ENCODE results near the gene HMOX2.

The HMOX2 gene

GRCh38 chr16:4534151-4534790 is 58.1 kb downstream of the HMOX2 start:
- no peak overlapping the region for H3K9ac ChIP-seq (ENCODE audit: low read depth in 1 of 2, low read length in 2 of 2)
- no peaks in the 10 kb centered on the region for H3K27me3 ChIP-seq (ENCODE audit: control insufficient read depth in 2 of 2, insufficient read depth in 2 of 2, low read length in 2 of 2)
- H3K36me3 ChIP-seq (ENCODE audit: control insufficient read depth in 2 of 2, insufficient read depth in 2 of 2, low read length in 2 of 2), result no peaks in the 10 kb centered on the region
- no peak overlapping the region for H3K4me3 ChIP-seq (ENCODE audit: low read length in 2 of 2)
- H3K27ac ChIP-seq (ENCODE audit: low read depth in 2 of 2, low read length in 2 of 2), result no peak overlapping the region
- H3K4me1 ChIP-seq (ENCODE audit: control insufficient read depth in 2 of 2, insufficient read depth in 2 of 2, low read length in 2 of 2), result peaks cover 7 to 10% of the 10 kb centered on the region in 2 donors
- no peaks in the 10 kb centered on the region for H3K9me3 ChIP-seq (ENCODE audit: control insufficient read depth in 2 of 2, low read length in 2 of 2)

DNA sequence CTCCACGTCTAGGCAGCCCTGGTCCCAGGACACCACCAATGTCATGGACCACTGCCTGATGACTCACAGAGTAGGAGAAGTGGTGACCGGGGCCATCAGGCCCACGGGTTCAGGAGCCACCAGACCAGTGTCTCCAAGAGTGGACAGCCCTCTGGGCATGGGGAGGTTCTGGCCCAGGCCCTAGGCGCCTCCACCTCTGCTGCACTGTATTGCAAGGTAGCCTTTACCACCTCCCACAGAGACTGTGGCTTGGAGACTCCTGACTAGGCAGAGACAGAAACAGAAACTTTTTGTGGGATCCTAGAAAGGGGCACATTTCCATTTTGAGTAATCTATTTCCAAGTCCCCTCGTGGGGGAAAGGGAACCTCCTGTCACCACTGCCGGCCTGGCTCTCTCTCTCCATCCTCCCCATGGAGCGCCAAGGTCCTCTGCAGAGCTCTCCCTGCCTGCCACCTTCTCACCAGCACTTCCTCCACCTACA is 59.5 kb downstream of the HMOX2 start:
- Histone ChIP-seq H3K36me3 (ENCODE audit: control insufficient read depth in 2 of 2, insufficient read depth in 2 of 2, low read length in 2 of 2) (no peaks in the 10 kb centered on the region), H3K4me1 (ENCODE audit: control insufficient read depth in 2 of 2, insufficient read depth in 2 of 2, low read length in 2 of 2) (peaks cover 6 to 10% of the 10 kb centered on the region in 2 donors), H3K27me3 (ENCODE audit: control insufficient read depth in 2 of 2, insufficient read depth in 2 of 2, low read length in 2 of 2) (no peaks in the 10 kb centered on the region), H3K9ac (ENCODE audit: low read depth in 1 of 2, low read length in 2 of 2) (no peak overlapping the region), H3K27ac (ENCODE audit: low read depth in 2 of 2, low read length in 2 of 2) (no peak overlapping the region), H3K4me3 (ENCODE audit: low read length in 2 of 2) (no peak overlapping the region), H3K9me3 (ENCODE audit: control insufficient read depth in 2 of 2, low read length in 2 of 2) (peaks cover 0 to 3% of the 10 kb centered on the region in 2 donors)

GRCh38 chr16:4536391-4537106 is 60.4 kb downstream of the HMOX2 start:
- Histone ChIP-seq H3K27ac (ENCODE audit: low read depth in 2 of 2, low read length in 2 of 2) (no peak overlapping the region), H3K27me3 (ENCODE audit: control insufficient read depth in 2 of 2, insufficient read depth in 2 of 2, low read length in 2 of 2) (no peaks in the 10 kb centered on the region), H3K9me3 (ENCODE audit: control insufficient read depth in 2 of 2, low read length in 2 of 2) (peaks cover 0 to 3% of the 10 kb centered on the region in 2 donors), H3K36me3 (ENCODE audit: control insufficient read depth in 2 of 2, insufficient read depth in 2 of 2, low read length in 2 of 2) (no peaks in the 10 kb centered on the region), H3K4me1 (ENCODE audit: control insufficient read depth in 2 of 2, insufficient read depth in 2 of 2, low read length in 2 of 2) (peaks cover 6 to 10% of the 10 kb centered on the region in 2 donors), H3K4me3 (ENCODE audit: low read length in 2 of 2) (no peak overlapping the region), H3K9ac (ENCODE audit: low read depth in 1 of 2, low read length in 2 of 2) (no peak overlapping the region)

- H3K27me3 ChIP-seq (ENCODE audit: control insufficient read depth in 2 of 2, insufficient read depth in 2 of 2, low read length in 2 of 2), result no peaks in the 10 kb centered on the region
- H3K4me3 ChIP-seq (ENCODE audit: low read length in 2 of 2), result peak overlapping the region; percentile 61 to 80
- no peaks in the 10 kb centered on the region for H3K36me3 ChIP-seq (ENCODE audit: control insufficient read depth in 2 of 2, insufficient read depth in 2 of 2, low read length in 2 of 2)
- peaks cover 0 to 3% of the 10 kb centered on the region in 2 donors for H3K9me3 ChIP-seq (ENCODE audit: control insufficient read depth in 2 of 2, low read length in 2 of 2)
- peaks cover 6 to 10% of the 10 kb centered on the region in 2 donors for H3K4me1 ChIP-seq (ENCODE audit: control insufficient read depth in 2 of 2, insufficient read depth in 2 of 2, low read length in 2 of 2)
- H3K27ac ChIP-seq (ENCODE audit: low read depth in 2 of 2, low read length in 2 of 2), result peak overlapping the region; percentile 40 to 90
- H3K9ac ChIP-seq (ENCODE audit: low read depth in 1 of 2, low read length in 2 of 2), result peak overlapping the region; percentile 24 to 79
Observed at GRCh38 chr16:4537376-4538343, 61.5 kb downstream of the HMOX2 start.

GRCh38 chr16:4538350-4539235 is 62.4 kb downstream of the HMOX2 start, which contains the start of gene CDIP1:
CDIP1 (minus strand) TSS chr16:4538773; CDS start chr16:4514130, 24,643 bp downstream.
- H3K27me3 ChIP-seq (ENCODE audit: control insufficient read depth in 2 of 2, insufficient read depth in 2 of 2, low read length in 2 of 2), result no peaks in the 10 kb centered on the region
- peaks cover 0 to 3% of the 10 kb centered on the region in 2 donors for H3K9me3 ChIP-seq (ENCODE audit: control insufficient read depth in 2 of 2, low read length in 2 of 2)
- H3K9ac ChIP-seq (ENCODE audit: low read depth in 1 of 2, low read length in 2 of 2), result peak within 1 kb of the TSS; percentile 65 to 79
- H3K36me3 ChIP-seq (ENCODE audit: control insufficient read depth in 2 of 2, insufficient read depth in 2 of 2, low read length in 2 of 2), result no peaks in the 10 kb centered on the region
- H3K4me1 ChIP-seq (ENCODE audit: control insufficient read depth in 2 of 2, insufficient read depth in 2 of 2, low read length in 2 of 2), result peaks cover 6 to 10% of the 10 kb centered on the region in 2 donors
- H3K4me3 ChIP-seq (ENCODE audit: low read length in 2 of 2), result peak within 1 kb of the TSS; percentile 71 to 80
- peak within 1 kb of the TSS; percentile 88 to 90 for H3K27ac ChIP-seq (ENCODE audit: low read depth in 2 of 2, low read length in 2 of 2)

DNA sequence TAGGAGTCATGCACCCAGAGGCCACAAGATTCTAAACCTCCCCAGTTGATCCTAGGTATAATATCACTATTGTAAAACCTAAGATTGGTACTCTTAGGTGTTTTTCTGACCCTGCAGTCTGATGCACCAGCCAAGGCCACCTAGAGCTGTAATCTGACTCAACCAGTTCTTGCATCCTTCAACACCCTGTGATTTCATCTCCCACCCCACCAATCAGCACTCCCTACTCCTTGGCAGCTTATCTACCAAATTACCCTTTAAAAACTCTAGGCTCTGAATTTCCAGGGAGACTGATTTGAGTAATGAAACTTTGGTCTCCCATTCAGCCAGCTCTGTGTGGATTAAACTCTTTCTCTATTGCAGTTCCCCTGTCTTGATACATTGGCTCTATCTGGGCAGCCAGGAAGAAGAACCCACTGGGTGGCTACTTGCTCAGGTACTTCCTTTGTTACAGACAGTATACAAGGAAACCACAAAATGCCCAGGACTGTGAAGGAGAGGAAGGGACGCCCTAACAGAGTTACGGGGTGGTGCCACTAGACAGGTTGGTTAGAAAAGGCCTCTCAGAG is 63.6 kb downstream of the HMOX2 start:
- Histone ChIP-seq H3K9ac (ENCODE audit: low read depth in 1 of 2, low read length in 2 of 2) (no peak overlapping the region), H3K27me3 (ENCODE audit: control insufficient read depth in 2 of 2, insufficient read depth in 2 of 2, low read length in 2 of 2) (no peaks in the 10 kb centered on the region), H3K36me3 (ENCODE audit: control insufficient read depth in 2 of 2, insufficient read depth in 2 of 2, low read length in 2 of 2) (no peaks in the 10 kb centered on the region), H3K9me3 (ENCODE audit: control insufficient read depth in 2 of 2, low read length in 2 of 2) (peaks cover 0 to 3% of the 10 kb centered on the region in 2 donors), H3K4me3 (ENCODE audit: low read length in 2 of 2) (no peak overlapping the region), H3K4me1 (ENCODE audit: control insufficient read depth in 2 of 2, insufficient read depth in 2 of 2, low read length in 2 of 2) (peaks cover 6 to 10% of the 10 kb centered on the region in 2 donors), H3K27ac (ENCODE audit: low read depth in 2 of 2, low read length in 2 of 2) (no peak overlapping the region)

GRCh38 chr16:4544473-4544872 is 68.3 kb downstream of the HMOX2 start:
- no peaks in the 10 kb centered on the region for H3K36me3 ChIP-seq (ENCODE audit: control insufficient read depth in 2 of 2, insufficient read depth in 2 of 2, low read length in 2 of 2)
- H3K9ac ChIP-seq (ENCODE audit: low read depth in 1 of 2, low read length in 2 of 2), result no peak overlapping the region
- peaks cover 0 to 3% of the 10 kb centered on the region in 2 donors for H3K9me3 ChIP-seq (ENCODE audit: control insufficient read depth in 2 of 2, low read length in 2 of 2)
- H3K4me1 ChIP-seq (ENCODE audit: control insufficient read depth in 2 of 2, insufficient read depth in 2 of 2, low read length in 2 of 2), result no peaks in the 10 kb centered on the region
- no peaks in the 10 kb centered on the region for H3K27me3 ChIP-seq (ENCODE audit: control insufficient read depth in 2 of 2, insufficient read depth in 2 of 2, low read length in 2 of 2)
- no peak overlapping the region for H3K27ac ChIP-seq (ENCODE audit: low read depth in 2 of 2, low read length in 2 of 2)
- H3K4me3 ChIP-seq (ENCODE audit: low read length in 2 of 2), result no peak overlapping the region

- H3K9ac ChIP-seq (ENCODE audit: low read depth in 1 of 2, low read length in 2 of 2), result no peak overlapping the region
Observed at GRCh38 chr16:4548124-4548523, 71.9 kb downstream of the HMOX2 start.

DNA sequence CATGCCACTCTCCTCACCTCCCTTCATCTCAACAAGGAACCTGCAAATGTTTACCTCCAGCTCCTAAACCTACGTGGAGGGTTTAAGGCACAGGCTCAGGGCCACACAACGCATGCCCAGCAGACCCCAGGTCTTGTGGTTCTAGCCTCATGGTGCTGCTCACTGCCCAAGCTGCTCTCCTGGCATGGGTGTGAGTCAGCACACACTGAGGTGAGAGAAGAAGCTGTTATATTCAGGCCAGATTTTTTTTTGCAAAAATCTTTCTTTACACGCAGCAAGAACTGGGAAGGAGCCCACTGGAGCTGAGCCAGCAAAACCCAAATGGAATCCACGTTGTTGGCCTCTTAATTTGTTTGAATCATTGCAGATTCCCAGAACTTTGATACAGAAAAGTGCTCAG is 74.4 kb downstream of the HMOX2 start:
- Histone ChIP-seq H3K36me3 (ENCODE audit: control insufficient read depth in 2 of 2, insufficient read depth in 2 of 2, low read length in 2 of 2) (no peaks in the 10 kb centered on the region), H3K27me3 (ENCODE audit: control insufficient read depth in 2 of 2, insufficient read depth in 2 of 2, low read length in 2 of 2) (no peaks in the 10 kb centered on the region), H3K27ac (ENCODE audit: low read depth in 2 of 2, low read length in 2 of 2) (no peak overlapping the region), H3K9ac (ENCODE audit: low read depth in 1 of 2, low read length in 2 of 2) (no peak overlapping the region), H3K4me3 (ENCODE audit: low read length in 2 of 2) (no peak overlapping the region), H3K4me1 (ENCODE audit: control insufficient read depth in 2 of 2, insufficient read depth in 2 of 2, low read length in 2 of 2) (no peaks in the 10 kb centered on the region), H3K9me3 (ENCODE audit: control insufficient read depth in 2 of 2, low read length in 2 of 2) (no peaks in the 10 kb centered on the region)

More at GRCh38 chr16:4548124-4548523, 71.9 kb downstream of the HMOX2 start:
- no peaks in the 10 kb centered on the region for H3K4me1 ChIP-seq (ENCODE audit: control insufficient read depth in 2 of 2, insufficient read depth in 2 of 2, low read length in 2 of 2)
- H3K27me3 ChIP-seq (ENCODE audit: control insufficient read depth in 2 of 2, insufficient read depth in 2 of 2, low read length in 2 of 2), result no peaks in the 10 kb centered on the region
- H3K9me3 ChIP-seq (ENCODE audit: control insufficient read depth in 2 of 2, low read length in 2 of 2), result no peaks in the 10 kb centered on the region
- H3K27ac ChIP-seq (ENCODE audit: low read depth in 2 of 2, low read length in 2 of 2), result no peak overlapping the region
- H3K4me3 ChIP-seq (ENCODE audit: low read length in 2 of 2), result no peak overlapping the region
- no peaks in the 10 kb centered on the region for H3K36me3 ChIP-seq (ENCODE audit: control insufficient read depth in 2 of 2, insufficient read depth in 2 of 2, low read length in 2 of 2)

All from mucosa of rectum (tissue), 2 donors.